ENCODE measurements around the gene CTXN3.
"Not testable (repeated sequence)": the region's sequence is repeated elsewhere in the genome, so short reads cannot be mapped to it uniquely, and the experiment has no call there.

CTXN3 gene

GRCh38 chr5:127660047-127660733 lies 11.3 kb downstream of the CTXN3 start:
- DNase-seq (ENCODE audit: low read depth in 1 of 2, low spot score in 1 of 2) = no peak
- TF ChIP-seq JUND (IDR thresholded peaks at IDR 0.05; ENCODE audit: low read depth) = no peak
- in situ Hi-C loops (cut with HindIII; ENCODE audit: low pct_unique_long_range_greater_than_20kb, low sequenced_read_pairs) = no loop called here

GRCh38 chr5:127664093-127664492 lies 15.2 kb downstream of the CTXN3 start:
- no peak for TF ChIP-seq JUND (IDR thresholded peaks at IDR 0.05; ENCODE audit: low read depth)
- no peak for DNase-seq (ENCODE audit: low read depth in 1 of 2, low spot score in 1 of 2)
- in situ Hi-C loops (cut with HindIII; ENCODE audit: low pct_unique_long_range_greater_than_20kb, low sequenced_read_pairs) = no loop called here

DNA sequence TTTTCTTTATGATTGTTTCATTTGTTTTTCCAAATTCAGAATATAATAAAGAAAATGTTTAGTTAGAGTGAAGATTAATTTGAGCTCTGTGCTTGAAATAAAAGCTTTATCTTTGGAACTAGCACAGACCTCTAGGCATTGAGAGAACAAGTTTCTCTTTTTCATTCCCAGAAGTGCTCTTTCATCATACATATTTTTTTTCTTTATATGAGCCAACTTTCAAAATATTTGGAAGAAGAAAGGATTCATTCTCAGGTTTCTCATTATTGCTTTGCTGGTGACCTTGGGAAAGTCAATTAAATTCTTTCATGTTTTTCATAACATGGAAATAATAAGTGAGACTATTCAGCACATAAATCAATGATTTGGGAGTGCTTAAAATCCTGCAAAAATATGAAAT lies 16.8 kb downstream of the CTXN3 start:
- no peak for DNase-seq (ENCODE audit: low read depth in 1 of 2, low spot score in 1 of 2)
- in situ Hi-C loops (cut with HindIII; ENCODE audit: low pct_unique_long_range_greater_than_20kb, low sequenced_read_pairs) = no loop called here

GRCh38 chr5:127666043-127666716 lies 17.3 kb downstream of the CTXN3 start:
- DNase-seq (ENCODE audit: low read depth in 1 of 2, low spot score in 1 of 2) = no peak
- TF ChIP-seq JUND (IDR thresholded peaks at IDR 0.05; ENCODE audit: low read depth) = no peak
- in situ Hi-C loops (cut with HindIII; ENCODE audit: low pct_unique_long_range_greater_than_20kb, low sequenced_read_pairs) = no loop called here

More for the DNA sequence above, 16.8 kb downstream of the CTXN3 start:
- no peak for TF ChIP-seq JUND (IDR thresholded peaks at IDR 0.05; ENCODE audit: low read depth)

GRCh38 chr5:127667926-127668325 lies 19.0 kb downstream of the CTXN3 start:
- in situ Hi-C loops (cut with HindIII; ENCODE audit: low pct_unique_long_range_greater_than_20kb, low sequenced_read_pairs) = no loop called here
- no peak for TF ChIP-seq JUND (IDR thresholded peaks at IDR 0.05; ENCODE audit: low read depth)
- DNase-seq (ENCODE audit: low read depth in 1 of 2, low spot score in 1 of 2) = no peak

DNA sequence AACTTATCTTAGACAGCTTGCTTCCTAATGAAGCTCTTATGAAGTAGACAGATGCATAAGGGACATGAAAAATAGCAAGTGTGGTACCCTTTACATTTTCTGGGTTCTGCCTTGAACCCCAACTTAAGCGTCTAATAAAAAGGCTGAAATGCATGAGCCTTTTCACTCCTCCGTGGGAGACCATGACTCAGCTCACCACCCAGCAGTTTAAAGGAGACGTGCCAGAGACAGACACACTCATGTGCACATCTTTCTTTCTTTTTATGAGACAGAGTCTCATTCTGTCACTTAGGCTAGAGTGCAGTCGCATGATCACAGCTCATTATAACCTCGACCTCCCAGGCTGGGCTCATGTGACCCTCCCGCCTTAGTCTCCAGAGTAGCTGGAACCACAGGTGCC lies 22.3 kb downstream of the CTXN3 start:
- no peak for DNase-seq (ENCODE audit: low read depth in 1 of 2, low spot score in 1 of 2)
- in situ Hi-C loops (cut with HindIII; ENCODE audit: low pct_unique_long_range_greater_than_20kb, low sequenced_read_pairs) = no loop called here
- TF ChIP-seq JUND (IDR thresholded peaks at IDR 0.05; ENCODE audit: low read depth) = no peak

GRCh38 chr5:127673117-127673800 lies 24.4 kb downstream of the CTXN3 start:
- DNase-seq (ENCODE audit: low read depth in 1 of 2, low spot score in 1 of 2) = no peak
- in situ Hi-C loops (cut with HindIII; ENCODE audit: low pct_unique_long_range_greater_than_20kb, low sequenced_read_pairs) = no loop called here
- TF ChIP-seq JUND (IDR thresholded peaks at IDR 0.05; ENCODE audit: low read depth) = no peak

DNA sequence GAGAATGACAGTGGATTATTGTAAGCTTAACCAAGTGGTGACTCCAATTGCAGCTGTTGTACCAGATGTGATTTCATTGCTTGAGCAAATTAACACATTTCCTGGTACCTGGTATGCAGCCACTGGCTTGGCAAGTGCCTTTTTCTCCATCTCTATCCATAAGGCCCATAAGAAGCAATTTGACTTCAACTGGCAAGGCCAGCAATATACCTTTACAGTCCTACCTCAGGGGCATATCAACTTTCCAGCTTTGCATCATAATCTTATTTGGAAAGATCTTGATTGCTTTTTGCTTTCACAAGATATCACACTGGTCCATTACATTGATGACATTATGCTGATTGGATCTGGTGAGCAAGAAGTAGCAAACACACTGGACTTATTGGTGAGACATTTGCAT lies 28.1 kb downstream of the CTXN3 start:
- in situ Hi-C loops (cut with HindIII; ENCODE audit: low pct_unique_long_range_greater_than_20kb, low sequenced_read_pairs); DNase-seq (ENCODE audit: low read depth in 1 of 2, low spot score in 1 of 2): not testable (repeated sequence)

- DNase-seq (ENCODE audit: low read depth in 1 of 2, low spot score in 1 of 2); in situ Hi-C loops (cut with HindIII; ENCODE audit: low pct_unique_long_range_greater_than_20kb, low sequenced_read_pairs): not testable (repeated sequence)
These were observed 30.9 kb downstream of the CTXN3 start for GRCh38 chr5:127679691-127680330.

GRCh38 chr5:127680595-127680994 lies 31.7 kb downstream of the CTXN3 start:
- DNase-seq (ENCODE audit: low read depth in 1 of 2, low spot score in 1 of 2) = no peak
- TF ChIP-seq JUND (IDR thresholded peaks at IDR 0.05; ENCODE audit: low read depth) = no peak
- in situ Hi-C loops (cut with HindIII; ENCODE audit: low pct_unique_long_range_greater_than_20kb, low sequenced_read_pairs) = no loop called here

DNA sequence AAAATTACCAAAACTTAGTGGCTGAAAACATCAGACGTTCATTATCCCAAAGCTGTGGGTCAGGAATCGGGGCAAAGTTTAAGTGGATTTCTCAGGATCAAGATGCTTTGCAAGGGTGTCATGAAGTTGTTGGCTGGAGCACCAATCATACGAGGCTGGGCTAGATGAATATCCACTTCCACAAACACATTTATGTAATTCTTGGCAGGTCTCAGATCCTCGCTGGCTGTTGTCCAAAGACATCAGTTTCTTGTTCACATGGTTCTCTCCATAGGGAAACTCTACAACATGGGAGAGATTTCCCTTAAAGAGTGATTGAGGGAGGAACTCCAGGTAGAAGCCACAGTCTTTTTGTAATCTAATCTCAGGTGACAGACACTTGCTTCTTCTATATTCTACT lies 34.1 kb downstream of the CTXN3 start:
- TF ChIP-seq JUND (IDR thresholded peaks at IDR 0.05; ENCODE audit: low read depth) = no peak
- in situ Hi-C loops (cut with HindIII; ENCODE audit: low pct_unique_long_range_greater_than_20kb, low sequenced_read_pairs) = no loop called here
- DNase-seq (ENCODE audit: low read depth in 1 of 2, low spot score in 1 of 2) = peak in 1 of 2 experiments; percentile 63

DNA sequence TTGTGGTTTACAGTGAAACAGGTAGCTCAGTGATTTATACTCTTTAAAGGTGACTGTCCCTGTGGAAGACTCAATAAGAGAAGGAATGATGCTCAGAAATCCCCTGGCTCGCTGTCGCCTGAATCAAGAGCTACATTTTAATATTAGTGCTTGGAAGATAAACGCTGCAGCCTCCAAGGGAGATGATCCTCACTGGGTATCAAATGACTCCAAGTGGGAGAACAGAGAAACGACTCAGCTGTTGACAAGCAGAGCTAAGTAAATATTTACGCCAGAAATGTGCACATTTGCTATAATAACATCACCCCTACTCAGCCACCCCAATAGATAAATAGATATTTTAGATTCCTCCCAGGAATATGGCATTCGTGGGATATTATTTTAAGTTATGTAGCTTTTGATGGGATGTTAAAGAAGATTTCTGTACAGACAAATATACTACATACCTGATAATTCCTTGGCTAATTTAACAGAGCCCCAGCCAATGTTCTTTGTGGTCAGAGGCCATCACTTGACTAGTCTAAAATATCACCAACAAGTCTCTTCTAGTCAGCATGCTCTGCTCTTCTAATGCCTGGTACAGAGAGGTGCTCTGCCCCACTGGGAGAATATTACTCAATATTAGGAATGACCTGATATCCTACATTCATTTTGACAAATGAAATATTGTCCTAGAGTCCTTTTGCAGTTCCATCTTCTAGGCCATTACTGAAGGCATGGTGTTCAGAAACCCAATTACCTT lies 36.0 kb downstream of the CTXN3 start:
- TF ChIP-seq JUND (IDR thresholded peaks at IDR 0.05; ENCODE audit: low read depth) = no peak
- no peak for DNase-seq (ENCODE audit: low read depth in 1 of 2, low spot score in 1 of 2)
- in situ Hi-C loops (cut with HindIII; ENCODE audit: low pct_unique_long_range_greater_than_20kb, low sequenced_read_pairs) = no loop called here

Data from T47D (cell line).